Measurements from ENCODE around the gene FOXP4. TPM values are rescaled to one million over a fixed set of nuclear protein-coding genes. Genes with fewer than 3 reads are reported as not detected.

The FOXP4 gene
- total RNA-seq, 1 experiment from 2014 or later, result 26.0 TPM

- BruUV-seq (replicated peaks), result no TSS peak
- Histone ChIP-seq H3K79me2 (ENCODE audit: low read depth) (no peaks in the 10 kb centered on the region), H3K4me2 (no peak overlapping the region), H3F3A (ENCODE audit: insufficient read depth, low read depth) (peaks cover 16% of the 10 kb centered on the region), H3K9me2 (ENCODE audit: insufficient read depth) (no peaks in the 10 kb centered on the region), H3K9me3 (ENCODE audit: insufficient read depth, low read depth) (no peaks in the 10 kb centered on the region), H3K27ac (no peak overlapping the region), H2AFZ (no peak overlapping the region), H3K36me3 (ENCODE audit: low read depth) (no peaks in the 10 kb centered on the region), H3K27me3 (ENCODE audit: insufficient read depth, low read depth) (no peaks in the 10 kb centered on the region), H3K4me3 (no peak overlapping the region), H4K20me1 (ENCODE audit: insufficient read depth) (peaks cover 3% of the 10 kb centered on the region; the same call in 1 of the 2 replicates), H3K4me1 (replicated peaks; ENCODE audit: insufficient read depth) (peaks cover 31% of the 10 kb centered on the region)
- TF ChIP-seq CTCF (conservative IDR thresholded peaks at IDR 0.05) (no peak), EZH2 (IDR thresholded peaks at IDR 0.05; ENCODE audit: low read depth) (no peak)
- ChIA-PET POLR2A (ENCODE audit: unreplicated experiment) (no interaction called here), CTCF (no interaction called here)
- DNase-seq, result no peak
- intact Hi-C loops (cut with micrococcal nuclease; ENCODE audit: unreplicated experiment), result no loop called here
These were observed 7.0 kb upstream of the FOXP4 start for GRCh38 chr6:41539204-41539603.

GRCh38 chr6:41541364-41541763 lies 4.8 kb upstream of the FOXP4 start:
- no TSS peak for BruUV-seq (replicated peaks)
- peaks cover 13% of the 10 kb centered on the region; the same call in 1 of the 2 replicates for H3K79me2 ChIP-seq (ENCODE audit: low read depth)
- no peak overlapping the region for H2AFZ ChIP-seq
- H3K4me3 ChIP-seq, result no peak overlapping the region
- no peak for DNase-seq
- no peaks in the 10 kb centered on the region for H3K27me3 ChIP-seq (ENCODE audit: insufficient read depth, low read depth)
- H3K4me1 ChIP-seq (replicated peaks; ENCODE audit: insufficient read depth), result peaks cover 28% of the 10 kb centered on the region
- no peaks in the 10 kb centered on the region for H3K9me3 ChIP-seq (ENCODE audit: insufficient read depth, low read depth)
- no peaks in the 10 kb centered on the region for H3K36me3 ChIP-seq (ENCODE audit: low read depth)
- no peak overlapping the region for H3K4me2 ChIP-seq
- H3K9me2 ChIP-seq (ENCODE audit: insufficient read depth), result no peaks in the 10 kb centered on the region
- H3F3A ChIP-seq (ENCODE audit: insufficient read depth, low read depth), result peaks cover 13% of the 10 kb centered on the region
- no peak for TF ChIP-seq CTCF (conservative IDR thresholded peaks at IDR 0.05)
- no peak for TF ChIP-seq EZH2 (IDR thresholded peaks at IDR 0.05; ENCODE audit: low read depth)
- ChIA-PET CTCF (interaction anchor here (0.5 kb wide), 1 partner anchor 493 kb away, joined by 6 read pairs; no protein-coding TSS in a partner anchor), POLR2A (ENCODE audit: unreplicated experiment) (no interaction called here)
- no peak overlapping the region for H3K27ac ChIP-seq
- H4K20me1 ChIP-seq (ENCODE audit: insufficient read depth), result 0 out of 2 replicates have a peak, but pooled peaks cover 3% of the 10 kb centered on the region
- intact Hi-C loops (cut with micrococcal nuclease; ENCODE audit: unreplicated experiment), result no loop called here

- Histone ChIP-seq H3K79me2 (ENCODE audit: low read depth) (peaks cover 23% of the 10 kb centered on the region), H3K4me2 (no peak overlapping the region), H3K9me3 (ENCODE audit: insufficient read depth, low read depth) (no peaks in the 10 kb centered on the region), H3K4me3 (no peak overlapping the region), H3K27me3 (ENCODE audit: insufficient read depth, low read depth) (no peaks in the 10 kb centered on the region), H3F3A (ENCODE audit: insufficient read depth, low read depth) (no peaks in the 10 kb centered on the region), H4K20me1 (ENCODE audit: insufficient read depth) (peaks cover 9% of the 10 kb centered on the region), H3K36me3 (ENCODE audit: low read depth) (no peaks in the 10 kb centered on the region), H3K27ac (no peak overlapping the region), H3K9me2 (ENCODE audit: insufficient read depth) (no peaks in the 10 kb centered on the region), H3K4me1 (replicated peaks; ENCODE audit: insufficient read depth) (peaks cover 11% of the 10 kb centered on the region), H2AFZ (no peak overlapping the region)
- ChIA-PET POLR2A (ENCODE audit: unreplicated experiment) (no interaction called here), CTCF (no interaction called here)
- intact Hi-C loops (cut with micrococcal nuclease; ENCODE audit: unreplicated experiment), result no loop called here
- no TSS peak for BruUV-seq (replicated peaks)
- TF ChIP-seq EZH2 (IDR thresholded peaks at IDR 0.05; ENCODE audit: low read depth), result no peak
- TF ChIP-seq CTCF (conservative IDR thresholded peaks at IDR 0.05), result no peak
- DNase-seq, result no peak
These were observed 3.1 kb upstream of the FOXP4 start for GRCh38 chr6:41543087-41543486.
